HG02623 (cell line): ENCODE measurements around the gene ZGRF1.
A peak's percentile ranks its signal among the peaks of the same experiment; 100 is the strongest.
"Not testable (repeated sequence)": the region's sequence is repeated elsewhere in the genome, so short reads cannot be mapped to it uniquely, and the experiment has no call there.

Experiments
- ATAC-seq: cut with Tn5 transposase; IDR thresholded peaks from one replicate; pipeline ENCODE4 v1.9.1; 2021; ENCODE audit warnings: moderate library complexity; ENCODE audit not compliant: unreplicated experiment

ZGRF1 gene

DNA sequence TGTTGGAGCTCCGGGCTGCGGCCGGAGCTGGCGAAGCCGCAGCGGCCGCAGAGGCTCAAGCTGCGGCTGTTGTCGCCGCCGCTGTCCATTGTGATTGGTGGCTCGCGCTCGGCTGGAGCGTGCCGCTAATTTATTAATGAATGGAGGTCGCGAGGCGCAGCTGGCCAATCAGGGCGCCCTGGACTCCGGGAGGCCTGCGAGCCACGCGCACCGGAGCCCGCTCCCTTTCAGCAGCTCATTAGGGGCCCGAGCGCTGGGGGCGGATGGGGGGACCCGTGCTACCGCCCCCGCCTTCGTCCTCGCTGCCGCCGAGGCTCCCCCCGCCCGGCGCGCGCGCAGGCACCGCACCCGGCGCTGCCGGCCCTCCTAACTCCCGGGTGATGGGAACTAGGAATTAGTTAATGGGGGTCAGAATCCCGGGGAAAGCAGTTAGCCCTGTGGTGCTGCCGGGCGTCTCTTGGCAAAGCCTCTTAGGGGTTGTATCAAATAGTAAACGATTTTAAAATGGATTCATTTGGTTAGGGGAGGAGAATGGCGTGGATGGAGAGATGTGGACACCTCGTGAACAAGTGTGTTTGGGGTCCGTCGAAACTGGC, 120.1 kb downstream of the ZGRF1 start:
- no peak for ATAC-seq

DNA sequence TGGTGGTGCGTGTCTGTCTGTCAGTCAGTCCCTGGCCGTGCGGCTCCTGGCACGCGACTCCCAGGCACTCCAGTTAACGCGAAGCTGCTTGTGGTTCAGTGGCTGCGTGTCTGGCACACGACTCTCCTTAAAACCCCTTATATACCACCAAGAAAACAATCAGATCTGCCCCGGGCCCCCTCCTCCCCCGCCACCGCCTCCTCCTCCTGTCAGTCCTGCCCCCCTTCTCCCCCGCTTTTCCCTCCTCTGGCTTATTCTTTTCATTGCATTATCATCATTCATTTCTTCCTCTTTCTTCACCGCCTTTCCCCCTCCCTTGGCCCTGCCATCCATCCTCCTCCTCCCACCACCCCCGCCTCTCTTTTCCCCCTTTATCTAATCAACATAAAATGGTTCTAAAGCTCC, 120.6 kb downstream of the ZGRF1 start, which contains the start of gene NEUROG2:
TSS of gene NEUROG2 (minus strand) at position 115 of the 405 bp plus-strand sequence. CDS start 705 bp downstream, outside the sequence.
- ATAC-seq, result no peak

DNA sequence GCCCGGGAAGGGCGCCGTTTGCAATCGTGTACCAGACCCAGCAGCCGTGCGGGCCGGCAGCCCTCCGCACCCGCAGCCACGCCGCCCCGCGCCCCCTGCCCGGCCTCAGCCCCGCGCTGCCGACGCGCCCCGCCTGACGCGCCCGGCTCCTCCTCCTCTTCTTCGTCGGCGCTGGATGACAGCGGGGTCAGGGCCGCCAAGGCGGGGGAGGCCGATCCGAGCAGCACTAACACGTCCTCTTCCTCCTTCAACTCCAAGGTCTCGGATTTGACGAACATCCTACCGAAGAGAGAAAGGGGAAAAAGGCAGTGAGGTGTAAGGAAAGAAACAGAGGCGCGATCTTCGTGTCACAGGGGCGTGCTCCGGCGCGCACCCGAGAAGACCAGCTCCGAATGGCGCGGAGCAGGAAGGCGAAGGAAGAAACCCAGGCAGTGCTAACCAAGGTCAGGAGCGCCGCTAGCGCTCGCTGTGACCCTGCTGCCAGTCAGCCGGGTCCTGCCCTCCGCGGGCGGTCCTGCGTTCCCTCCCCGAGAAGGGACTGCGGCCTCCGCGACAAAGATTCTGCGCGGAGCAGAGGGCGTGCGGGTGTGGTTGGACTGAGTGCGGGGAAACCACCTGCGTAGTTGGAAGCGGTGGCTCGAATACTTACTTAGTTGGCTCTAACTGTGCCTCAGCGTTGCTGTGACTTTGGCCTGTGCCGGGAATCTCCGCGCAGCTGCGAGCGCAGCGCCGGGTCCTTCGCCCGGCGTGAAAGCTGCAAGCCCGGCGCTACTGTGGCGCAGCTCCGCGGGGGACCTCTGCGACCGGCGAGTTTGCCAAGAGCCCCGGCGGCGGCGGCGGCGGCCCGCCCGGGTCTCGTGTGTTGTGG, 121.3 kb downstream of the ZGRF1 start:
- peak; percentile 45 for ATAC-seq

- peak; percentile 1 for ATAC-seq
Measured at GRCh38 chr4:112514647-112515197, 122.0 kb downstream of the ZGRF1 start.

DNA sequence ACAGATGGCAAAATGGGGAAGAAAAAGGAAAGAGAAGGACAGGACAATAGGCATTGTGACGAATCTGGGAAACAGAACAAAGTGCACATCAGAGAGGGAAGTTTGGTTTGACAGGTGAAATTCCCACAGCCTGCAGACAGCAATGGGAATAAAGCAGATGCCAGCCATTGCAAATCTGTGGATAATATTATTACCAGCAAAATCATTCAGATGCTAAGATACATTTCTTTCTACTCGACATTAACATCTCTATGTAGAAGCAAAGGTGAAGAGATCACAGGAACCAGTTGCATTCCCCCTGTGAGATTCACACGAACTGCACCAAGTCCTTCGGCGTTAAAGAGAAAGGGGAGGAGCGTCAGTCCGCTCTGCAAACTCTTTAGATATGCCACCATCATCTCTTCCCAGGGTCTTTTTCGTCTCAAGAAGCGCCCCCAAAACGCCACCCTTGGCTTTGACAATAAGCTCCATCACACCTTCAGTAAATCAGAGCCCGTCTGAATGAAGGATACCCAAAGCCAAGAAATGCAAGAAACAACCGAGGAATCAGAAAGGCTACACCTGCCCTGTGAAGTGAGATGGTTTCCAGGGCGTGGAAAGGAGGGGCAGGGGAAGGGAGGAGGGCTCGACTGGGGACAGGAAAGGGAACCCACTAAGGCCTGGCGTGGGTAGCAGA, 122.6 kb downstream of the ZGRF1 start:
- no peak for ATAC-seq

GRCh38 chr4:112511803-112512118, 124.9 kb downstream of the ZGRF1 start:
- no peak for ATAC-seq

GRCh38 chr4:112511093-112511802, 125.5 kb downstream of the ZGRF1 start:
- no peak for ATAC-seq

- no peak for ATAC-seq
Measured at GRCh38 chr4:112510291-112511092, 126.2 kb downstream of the ZGRF1 start.

- ATAC-seq, result no peak
Measured at GRCh38 chr4:112509243-112510141, 127.2 kb downstream of the ZGRF1 start.

DNA sequence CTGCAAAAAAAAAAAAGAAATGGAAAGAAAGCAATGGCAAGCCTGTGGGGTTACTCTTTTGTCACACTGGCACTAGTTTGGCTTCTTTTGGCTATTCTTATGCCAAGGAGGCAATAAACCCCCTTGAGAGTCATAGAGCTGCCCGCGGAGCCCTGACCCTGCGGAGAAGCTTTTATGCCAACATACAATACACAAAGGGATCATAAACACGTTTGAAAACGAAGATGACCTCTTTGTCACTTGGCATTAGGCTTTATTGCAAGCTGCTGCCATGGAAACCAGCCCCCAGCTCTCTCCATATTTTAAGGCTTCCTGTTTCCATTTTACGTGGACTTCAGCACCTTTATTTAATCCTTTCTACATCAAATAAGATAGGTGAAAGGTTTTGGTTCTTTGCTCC, 128.4 kb downstream of the ZGRF1 start:
- ATAC-seq, result no peak

DNA sequence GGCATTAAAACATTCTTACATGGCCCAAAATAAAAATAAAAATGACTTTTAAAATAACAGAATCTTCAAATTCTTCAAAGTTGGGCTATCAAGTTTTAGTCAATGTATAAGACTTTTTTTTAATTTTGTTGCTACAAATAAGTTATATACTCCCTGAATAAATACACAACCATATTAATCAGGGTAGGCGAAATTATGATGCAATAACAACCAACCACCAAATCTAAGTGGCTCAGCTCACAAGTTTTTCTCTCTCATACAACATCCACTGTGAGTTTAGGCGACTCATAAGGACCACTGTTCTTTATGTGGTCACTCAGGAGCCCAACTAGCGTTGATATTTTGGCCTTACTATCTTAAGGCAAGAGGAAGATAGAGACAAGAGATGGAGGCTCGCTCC, 131.9 kb downstream of the ZGRF1 start:
- no peak for ATAC-seq

- ATAC-seq, result no peak
Measured at GRCh38 chr4:112502871-112503270, 133.8 kb downstream of the ZGRF1 start.

DNA sequence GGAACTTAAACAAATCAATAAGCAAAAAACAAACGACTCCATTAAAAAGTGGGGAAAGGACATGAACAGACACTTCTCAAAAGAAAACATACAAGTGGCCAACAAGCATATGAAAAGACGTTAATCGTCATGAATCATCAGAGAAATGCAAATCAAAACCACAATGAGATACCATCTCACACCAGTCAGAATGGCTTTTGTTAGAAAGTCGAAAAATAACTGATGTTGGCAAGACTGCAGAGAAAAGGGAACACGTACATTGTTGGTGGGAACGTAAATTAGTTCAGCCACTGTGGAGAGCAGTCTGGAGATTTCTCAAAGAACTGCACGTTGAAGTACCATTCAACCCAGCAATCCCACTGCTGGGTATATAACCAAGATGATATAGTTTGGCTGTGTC, 144.4 kb downstream of the ZGRF1 start:
- no peak for ATAC-seq

DNA sequence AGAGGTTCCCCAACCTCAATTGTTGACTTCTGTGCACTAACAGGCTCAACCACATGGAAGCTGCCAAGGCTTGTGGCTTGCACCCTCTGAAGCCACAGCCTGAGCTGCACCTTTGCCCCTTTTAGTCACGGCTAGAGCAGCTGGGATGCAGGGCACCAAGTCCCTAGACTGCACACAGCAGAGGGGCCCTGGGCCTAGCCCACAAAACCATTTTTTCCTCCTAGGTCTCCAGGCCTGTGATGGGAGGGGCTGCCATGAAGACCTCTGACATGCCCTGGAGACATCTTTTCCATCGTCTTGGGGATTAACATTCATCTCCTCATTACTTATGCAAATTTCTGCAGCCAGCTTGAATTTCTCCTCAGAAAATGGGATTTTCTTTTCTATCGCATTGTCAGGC, 145.9 kb downstream of the ZGRF1 start:
- ATAC-seq, result not testable (repeated sequence)
